MG63 (cell line): ENCODE measurements around the gene FRMPD4. TPM values are rescaled to one million over a fixed set of nuclear protein-coding genes. Genes with fewer than 3 reads are reported as not detected.
A peak's percentile ranks its signal among the peaks of the same experiment; 100 is the strongest.

Experiments
- DNase-seq: peaks from one replicate; pipeline ENCODE4 v3.0.0-alpha.2; 2020
- H3K27me3 ChIP-seq: fragments of 250-450 bp; sonication (Bioruptor Pico); 2 replicates; pipeline ENCODE4 v1.5.1; 2020; ENCODE audit warnings: mild to moderate bottlenecking, moderate library complexity
- H3K36me3 ChIP-seq: fragments of 250-450 bp; sonication (Bioruptor Pico); 2 replicates; pipeline ENCODE4 v1.5.1; 2020; ENCODE audit warnings: mild to moderate bottlenecking, moderate library complexity
- H3K4me3 ChIP-seq: fragments of 250-450 bp; sonication (Bioruptor Pico); 2 replicates; pipeline ENCODE4 v1.5.1; 2020; ENCODE audit warnings: mild to moderate bottlenecking, moderate library complexity
- H3K9me3 ChIP-seq: fragments of 250-450 bp; sonication (Bioruptor Pico); 2 replicates; pipeline ENCODE4 v1.5.1; 2020; ENCODE audit warnings: mild to moderate bottlenecking, moderate library complexity
- total RNA-seq: library from RNA; depleted of rRNA; stranded (reverse); fragments of >200 nt; shearing (Covaris generic); gene quantifications from 2 replicates; pipeline ENCODE4 v1.2.3, GENCODE V29; 2014; ENCODE audit warnings: low replicate concordance

The FRMPD4 gene
- total RNA-seq, 1 experiment from 2014 or later: 0.66 TPM

DNA sequence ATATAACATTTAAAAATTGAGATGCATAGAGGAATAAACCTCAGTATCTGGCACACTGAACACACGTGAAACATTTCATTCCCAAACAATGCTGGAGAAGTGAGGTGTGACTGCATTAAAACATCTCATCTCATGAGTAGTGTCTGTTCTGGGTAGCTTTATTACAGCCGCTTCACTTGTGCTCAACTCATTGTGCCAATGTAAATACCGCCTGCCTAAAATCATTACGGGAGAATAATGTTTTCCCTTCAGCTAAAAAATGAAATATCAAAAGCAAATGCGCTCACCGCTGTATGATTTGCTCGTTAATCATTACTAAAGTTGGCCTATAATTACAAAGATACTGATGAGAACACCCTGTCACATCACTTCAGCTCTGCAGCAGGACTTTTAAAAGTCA is 542.8 kb downstream of the FRMPD4 start:
- H3K36me3 ChIP-seq: no peaks in the 10 kb centered on the region
- H3K4me3 ChIP-seq: no peak overlapping the region
- no peak for DNase-seq
- no peaks in the 10 kb centered on the region for H3K9me3 ChIP-seq
- H3K27me3 ChIP-seq: no peaks in the 10 kb centered on the region

DNA sequence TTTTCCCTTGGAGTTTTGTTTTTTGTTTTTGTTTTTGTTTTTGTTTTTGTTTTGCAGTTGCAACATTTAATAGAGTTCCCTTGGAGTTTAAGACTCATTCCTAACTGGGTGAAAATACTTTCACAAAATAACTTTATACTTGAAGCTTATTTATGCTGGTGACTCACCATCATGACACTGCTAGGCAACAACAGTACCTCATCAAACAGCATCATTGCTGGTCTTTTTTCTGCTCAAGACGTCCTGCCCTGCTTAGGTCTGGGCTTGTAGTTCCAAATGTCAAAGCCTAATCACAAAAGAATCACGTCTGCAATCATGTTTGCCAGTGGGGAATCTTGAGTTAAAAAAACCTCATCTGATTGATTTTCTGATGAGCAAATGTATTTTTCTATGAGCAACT is 547.3 kb downstream of the FRMPD4 start:
- DNase-seq: no peak
- H3K4me3 ChIP-seq: no peak overlapping the region
- no peaks in the 10 kb centered on the region for H3K36me3 ChIP-seq
- no peaks in the 10 kb centered on the region for H3K9me3 ChIP-seq
- no peaks in the 10 kb centered on the region for H3K27me3 ChIP-seq

DNA sequence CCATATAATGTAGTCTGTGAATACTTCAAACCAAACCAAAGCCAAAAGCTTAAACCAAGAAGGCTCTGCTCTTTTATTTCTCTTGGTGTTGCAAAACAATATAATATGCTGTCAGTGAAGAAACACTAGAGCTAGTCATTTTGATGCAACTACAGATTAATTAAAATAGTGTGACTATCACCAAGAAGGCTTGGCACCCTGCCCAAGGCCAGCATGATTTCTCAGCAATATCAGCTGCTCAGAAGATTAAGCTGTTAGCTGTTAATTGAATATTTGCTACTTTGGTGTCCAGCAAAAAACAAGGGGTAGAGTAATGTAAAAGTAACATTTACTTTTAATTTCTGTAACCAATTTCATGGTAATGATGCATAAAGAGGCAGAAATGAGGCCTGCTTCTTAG is 548.1 kb downstream of the FRMPD4 start:
- no peaks in the 10 kb centered on the region for H3K27me3 ChIP-seq
- no peaks in the 10 kb centered on the region for H3K36me3 ChIP-seq
- no peaks in the 10 kb centered on the region for H3K9me3 ChIP-seq

DNA sequence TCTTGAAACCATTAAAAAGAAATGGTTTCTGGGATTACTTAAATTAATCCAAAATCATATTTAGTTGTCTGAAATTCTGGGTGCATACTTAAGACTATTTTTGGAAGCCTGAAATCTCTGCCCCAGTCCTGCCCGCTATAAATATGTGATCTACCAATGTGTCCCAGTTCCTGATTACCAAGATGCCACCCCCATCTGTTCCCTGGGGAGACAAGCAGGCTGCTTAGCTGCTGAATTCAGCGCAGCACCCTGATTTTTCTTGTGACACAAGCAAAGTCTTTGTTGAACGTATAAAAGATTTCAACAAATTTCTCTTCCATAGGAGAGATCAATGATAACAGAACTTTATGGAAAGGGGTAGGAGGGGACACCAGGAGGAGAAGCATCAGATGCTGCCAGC is 552.4 kb downstream of the FRMPD4 start:
- H3K9me3 ChIP-seq: no peaks in the 10 kb centered on the region
- no peaks in the 10 kb centered on the region for H3K27me3 ChIP-seq
- no peak overlapping the region for H3K4me3 ChIP-seq
- DNase-seq: no peak
- no peaks in the 10 kb centered on the region for H3K36me3 ChIP-seq

More for the DNA sequence above, 548.1 kb downstream of the FRMPD4 start:
- DNase-seq: no peak
- H3K4me3 ChIP-seq: no peak overlapping the region

DNA sequence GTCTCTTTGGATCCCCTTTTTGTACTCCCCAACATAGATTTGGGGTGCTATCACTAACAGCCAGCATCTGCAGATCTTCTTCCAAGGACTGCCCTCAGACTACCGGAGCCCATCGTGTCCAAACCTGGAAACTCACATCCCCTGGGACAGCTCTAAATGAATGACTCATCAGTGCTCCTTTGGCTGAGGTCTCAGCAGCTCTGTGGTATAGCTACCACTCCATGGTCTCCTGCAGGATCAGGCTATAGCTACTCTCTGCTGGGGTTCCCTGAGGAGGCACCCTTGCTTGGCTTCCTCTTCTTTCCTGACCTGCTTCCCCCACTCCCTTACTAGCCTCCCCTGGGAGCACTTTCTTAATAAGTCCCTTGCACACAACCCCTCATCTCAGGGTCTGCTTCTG is 555.5 kb downstream of the FRMPD4 start:
- Histone ChIP-seq H3K27me3 (no peaks in the 10 kb centered on the region), H3K9me3 (no peaks in the 10 kb centered on the region), H3K4me3 (no peak overlapping the region), H3K36me3 (no peaks in the 10 kb centered on the region)
- peak; percentile 20 for DNase-seq

DNA sequence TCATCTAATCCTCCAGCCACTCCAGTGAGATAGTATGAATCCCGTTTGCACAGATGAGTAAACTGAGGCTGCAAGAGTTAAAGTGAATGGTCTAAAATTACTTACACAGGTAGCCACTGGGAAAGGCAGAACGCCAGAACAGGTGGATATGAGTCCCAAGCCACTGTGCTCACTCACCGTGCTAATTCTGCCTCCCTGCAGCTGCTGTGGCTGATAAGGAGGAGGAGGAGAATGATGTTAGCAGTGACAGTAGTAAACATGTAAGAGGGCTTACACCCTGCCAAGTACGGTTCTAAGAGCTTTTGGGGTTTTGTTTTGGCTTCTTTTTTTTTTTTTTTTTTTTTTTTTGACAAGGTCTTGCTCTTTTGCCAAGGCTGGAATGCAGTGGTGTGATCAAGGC is 562.5 kb downstream of the FRMPD4 start:
- no peaks in the 10 kb centered on the region for H3K27me3 ChIP-seq
- H3K4me3 ChIP-seq: no peak overlapping the region
- DNase-seq: no peak
- H3K9me3 ChIP-seq: no peaks in the 10 kb centered on the region
- H3K36me3 ChIP-seq: no peaks in the 10 kb centered on the region

DNA sequence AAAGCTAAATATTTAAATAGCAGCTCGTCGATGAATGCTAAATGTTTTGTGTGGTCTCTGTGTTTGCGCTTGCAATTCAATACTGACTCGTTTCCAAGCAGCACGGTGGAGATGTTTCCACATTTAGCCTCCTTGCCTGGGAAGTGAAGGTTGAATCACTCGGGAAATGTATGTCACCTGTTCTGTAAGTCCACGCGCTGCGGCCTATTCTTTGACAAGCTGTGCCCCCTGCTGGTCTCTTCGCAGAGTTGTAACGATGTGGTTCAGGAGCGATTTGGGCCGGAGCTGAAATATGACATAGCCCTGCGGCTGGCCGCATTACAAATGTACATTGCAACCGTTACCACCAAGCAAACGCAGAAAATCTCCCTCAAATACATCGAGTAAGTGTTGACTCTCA is 563.4 kb downstream of the FRMPD4 start:
- H3K9me3 ChIP-seq: no peaks in the 10 kb centered on the region
- no peaks in the 10 kb centered on the region for H3K27me3 ChIP-seq
- DNase-seq: peak; percentile 59
- H3K36me3 ChIP-seq: no peaks in the 10 kb centered on the region
- no peak overlapping the region for H3K4me3 ChIP-seq

DNA sequence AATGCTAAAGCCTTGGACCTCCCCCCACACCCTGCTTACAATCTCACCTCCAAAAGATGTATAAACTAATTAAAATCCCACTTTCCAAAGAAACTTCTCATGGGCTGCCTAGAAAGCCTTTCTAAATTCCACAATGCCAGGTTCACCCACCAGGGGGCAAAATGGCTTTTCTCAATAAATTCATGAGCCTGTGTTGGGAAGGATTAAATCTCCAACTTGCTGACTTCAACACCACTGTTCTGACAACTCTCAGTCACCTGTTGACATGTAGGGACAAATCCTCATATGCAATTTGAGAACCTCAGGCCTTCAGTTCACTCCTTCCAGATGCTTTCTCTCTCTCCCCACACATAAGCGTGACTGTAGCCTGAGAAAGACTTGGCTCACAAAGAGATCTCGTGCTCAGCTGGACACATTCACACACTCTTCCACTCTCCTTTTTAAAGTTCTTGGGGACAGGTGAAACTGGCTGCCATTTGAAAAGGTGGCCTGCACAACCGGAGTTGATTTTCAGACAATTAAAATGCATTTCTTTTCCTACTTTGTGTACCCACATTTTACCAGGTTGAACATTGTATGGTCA is 564.3 kb downstream of the FRMPD4 start:
- no peaks in the 10 kb centered on the region for H3K9me3 ChIP-seq
- no peak overlapping the region for H3K4me3 ChIP-seq
- no peak for DNase-seq
- H3K36me3 ChIP-seq: no peaks in the 10 kb centered on the region
- H3K27me3 ChIP-seq: no peaks in the 10 kb centered on the region

DNA sequence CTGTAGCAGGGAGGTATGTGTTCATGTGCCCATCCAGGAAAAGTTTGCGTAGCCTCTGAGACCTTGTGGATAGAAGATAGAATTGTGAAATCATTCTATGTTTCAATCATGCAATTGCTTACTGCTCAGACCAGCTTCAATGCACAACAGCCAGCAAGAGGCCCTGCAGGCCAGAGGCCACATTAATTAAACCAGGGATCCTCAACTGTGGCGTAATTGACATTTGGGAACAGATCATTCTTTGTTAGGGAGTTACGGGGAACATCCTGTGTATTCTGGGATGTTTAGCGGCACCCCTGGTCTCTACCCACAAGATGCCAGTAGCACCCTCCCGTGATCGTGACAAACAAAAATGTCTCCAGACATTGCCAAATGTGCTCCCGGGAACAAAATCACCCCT is 566.4 kb downstream of the FRMPD4 start:
- Histone ChIP-seq H3K36me3 (no peaks in the 10 kb centered on the region), H3K27me3 (no peaks in the 10 kb centered on the region), H3K4me3 (no peak overlapping the region), H3K9me3 (no peaks in the 10 kb centered on the region)
- DNase-seq: no peak

DNA sequence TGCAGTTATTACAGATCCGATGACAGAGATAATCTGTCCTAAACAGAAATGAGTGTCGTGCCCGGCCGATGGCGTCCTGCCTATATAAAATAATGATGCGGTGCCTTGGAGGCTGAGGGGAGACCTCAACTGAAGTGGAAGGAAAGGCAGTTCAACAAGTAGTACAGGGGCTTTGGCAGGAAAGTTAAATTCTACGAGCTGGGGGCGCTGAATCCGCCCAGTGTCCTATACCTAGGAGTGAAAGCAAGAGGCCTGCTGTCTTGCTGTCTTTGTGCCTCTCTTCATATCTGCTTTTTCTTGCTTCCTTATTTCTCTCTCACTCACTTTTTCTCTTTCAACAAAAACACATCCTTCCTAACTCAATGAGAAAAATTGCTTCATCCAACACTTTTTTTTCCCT is 570.8 kb downstream of the FRMPD4 start:
- Histone ChIP-seq H3K4me3 (no peak overlapping the region), H3K27me3 (no peaks in the 10 kb centered on the region), H3K36me3 (no peaks in the 10 kb centered on the region), H3K9me3 (no peaks in the 10 kb centered on the region)
- no peak for DNase-seq

DNA sequence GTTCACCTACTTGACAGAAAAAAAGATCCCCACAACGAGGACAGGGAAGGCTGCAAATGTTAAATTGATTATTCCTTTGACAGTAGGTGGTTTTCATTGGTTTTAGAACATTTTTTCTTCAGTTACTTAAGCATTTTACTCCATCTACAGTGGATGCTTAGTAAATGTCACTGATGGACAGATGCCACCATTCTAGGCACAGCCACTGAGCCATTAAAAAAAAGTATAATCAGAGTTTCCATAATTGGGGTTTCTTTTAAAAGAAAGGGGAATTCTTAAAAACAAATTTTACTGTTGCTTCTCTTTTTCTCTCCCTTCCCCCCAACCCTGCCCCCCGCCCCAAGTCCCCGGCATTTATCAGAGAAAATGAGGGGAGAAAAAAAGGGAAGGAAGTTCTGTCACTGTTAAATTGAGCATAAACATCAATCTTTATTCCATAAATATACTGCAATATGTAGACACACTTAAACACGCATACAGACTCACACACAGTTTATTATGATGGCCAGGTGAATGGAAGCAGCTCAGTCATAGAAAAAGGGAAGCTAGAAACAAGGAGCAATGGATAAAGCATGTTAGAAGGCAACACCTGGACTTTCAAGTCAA is 573.3 kb downstream of the FRMPD4 start:
- Histone ChIP-seq H3K9me3 (no peaks in the 10 kb centered on the region), H3K27me3 (no peaks in the 10 kb centered on the region), H3K36me3 (no peaks in the 10 kb centered on the region), H3K4me3 (no peak overlapping the region)
- DNase-seq: no peak

DNA sequence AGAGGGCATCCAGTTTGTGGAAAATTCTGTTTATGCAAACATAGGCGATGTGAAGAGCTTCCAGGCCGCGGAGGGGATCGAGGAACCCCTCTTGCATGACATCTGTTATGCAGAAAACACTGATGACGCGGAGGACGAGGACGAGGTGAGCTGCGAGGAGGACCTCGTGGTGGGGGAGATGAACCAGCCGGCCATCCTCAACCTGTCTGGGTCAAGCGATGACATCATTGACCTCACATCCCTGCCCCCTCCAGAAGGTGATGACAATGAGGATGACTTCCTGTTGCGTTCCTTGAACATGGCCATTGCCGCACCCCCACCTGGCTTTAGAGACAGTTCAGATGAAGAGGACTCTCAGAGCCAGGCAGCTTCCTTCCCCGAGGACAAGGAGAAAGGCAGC is 578.3 kb downstream of the FRMPD4 start:
- H3K27me3 ChIP-seq: no peaks in the 10 kb centered on the region

DNA sequence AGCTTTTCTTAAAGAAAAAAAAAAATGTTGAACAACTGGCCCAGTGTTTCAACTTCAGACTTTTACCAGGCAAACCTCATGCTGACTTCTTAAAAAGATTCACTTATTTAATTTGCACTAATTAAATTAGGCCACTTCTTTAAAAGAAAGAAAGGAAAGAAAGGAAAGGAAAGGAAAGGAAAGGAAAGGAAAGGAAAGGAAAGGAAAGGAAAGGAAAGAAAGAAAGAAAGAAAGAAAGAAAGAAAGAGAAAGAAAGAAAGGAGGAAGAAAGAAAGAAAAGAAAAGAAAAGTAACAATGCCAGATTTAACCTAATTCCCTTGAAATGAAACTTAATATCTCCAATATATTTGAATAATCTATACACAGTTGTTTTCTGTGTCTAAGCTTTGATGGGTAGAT is 581.6 kb downstream of the FRMPD4 start:
- Histone ChIP-seq H3K4me3 (no peak overlapping the region), H3K9me3 (no peaks in the 10 kb centered on the region), H3K27me3 (no peaks in the 10 kb centered on the region), H3K36me3 (no peaks in the 10 kb centered on the region)
- no peak for DNase-seq

More for the DNA sequence above, 578.3 kb downstream of the FRMPD4 start:
- DNase-seq: no peak
- H3K36me3 ChIP-seq: no peaks in the 10 kb centered on the region
- no peak overlapping the region for H3K4me3 ChIP-seq
- no peaks in the 10 kb centered on the region for H3K9me3 ChIP-seq

DNA sequence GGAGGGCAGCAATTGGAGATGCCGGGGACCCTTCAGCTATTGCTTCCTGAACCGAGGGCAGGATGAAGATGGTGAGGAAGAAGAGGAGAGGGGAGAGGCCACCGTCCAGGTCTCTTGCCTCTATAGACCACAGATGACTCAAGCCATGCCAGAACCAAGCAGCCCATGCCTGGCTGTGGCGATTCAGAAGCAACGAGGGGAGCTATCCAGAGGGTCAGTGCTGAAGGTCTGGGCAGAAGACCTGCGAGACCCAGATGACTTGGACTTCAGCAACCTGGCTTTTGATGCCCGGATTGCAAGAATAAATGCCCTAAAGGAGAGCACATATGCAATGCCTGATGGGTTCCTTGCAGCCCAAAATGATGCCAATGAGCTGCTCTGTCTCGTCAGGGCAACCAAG is 582.8 kb downstream of the FRMPD4 start:
- Histone ChIP-seq H3K4me3 (no peak overlapping the region), H3K27me3 (no peaks in the 10 kb centered on the region), H3K9me3 (no peaks in the 10 kb centered on the region), H3K36me3 (no peaks in the 10 kb centered on the region)
- DNase-seq: no peak

DNA sequence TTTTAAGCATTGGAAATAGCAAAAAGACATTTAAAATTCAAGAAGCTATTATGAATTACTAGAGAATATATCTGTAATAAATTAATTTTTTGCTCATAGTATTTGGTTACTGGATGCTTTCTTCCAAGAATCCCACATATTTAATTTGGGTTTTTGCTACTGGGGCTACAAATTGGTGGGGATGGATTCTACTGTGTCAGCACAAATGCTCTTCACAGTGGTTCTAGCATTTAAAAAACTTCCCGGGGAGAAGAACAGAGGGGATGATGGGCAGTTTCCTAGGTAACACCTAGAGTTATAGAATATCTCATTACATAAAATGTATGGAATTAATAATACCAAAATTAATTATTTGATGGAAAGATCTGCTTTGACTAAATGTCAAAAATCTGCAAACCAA is 584.0 kb downstream of the FRMPD4 start:
- Histone ChIP-seq H3K27me3 (no peaks in the 10 kb centered on the region), H3K9me3 (no peaks in the 10 kb centered on the region), H3K36me3 (no peaks in the 10 kb centered on the region), H3K4me3 (no peak overlapping the region)
- DNase-seq: no peak

DNA sequence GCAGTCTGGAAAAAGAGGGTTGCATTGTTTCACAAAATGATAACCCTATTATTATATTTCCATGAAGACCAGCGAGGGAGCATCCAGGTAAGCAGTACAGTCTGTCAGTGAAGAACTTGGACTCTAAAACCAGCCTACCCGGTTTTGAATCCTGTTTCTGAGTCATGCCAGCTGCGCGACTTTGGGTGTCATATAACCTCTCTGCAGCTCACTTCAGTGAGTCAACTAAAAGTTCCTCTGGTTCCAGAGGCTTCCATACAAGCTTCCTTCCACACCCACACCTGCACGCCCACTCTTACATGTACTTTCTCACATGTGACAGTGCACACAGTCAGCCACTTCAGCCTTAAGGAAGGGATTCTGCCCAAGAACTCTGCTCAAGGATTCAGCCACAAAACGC is 603.1 kb downstream of the FRMPD4 start:
- DNase-seq: no peak
- H3K27me3 ChIP-seq: no peaks in the 10 kb centered on the region

DNA sequence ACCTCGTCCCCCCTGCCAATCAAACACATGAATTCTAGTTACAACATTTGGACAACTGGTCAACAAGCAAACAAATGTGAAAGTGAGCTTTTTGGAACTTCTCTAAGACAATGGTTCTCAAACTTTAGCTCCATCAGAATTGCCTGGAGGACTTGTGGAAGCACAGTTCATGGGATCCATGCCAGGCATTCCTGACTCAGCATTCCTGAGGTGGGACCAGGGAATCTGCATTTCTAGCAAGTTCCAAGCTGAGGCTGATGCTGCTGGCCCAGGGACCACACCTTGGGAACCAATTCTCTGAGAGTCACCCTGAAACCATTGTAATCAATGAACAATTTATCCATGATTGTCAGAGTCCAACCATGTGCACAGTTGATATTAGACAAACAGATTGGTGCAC is 609.2 kb downstream of the FRMPD4 start:
- no peaks in the 10 kb centered on the region for H3K9me3 ChIP-seq
- H3K27me3 ChIP-seq: no peaks in the 10 kb centered on the region
- H3K4me3 ChIP-seq: no peak overlapping the region
- no peak for DNase-seq
- no peaks in the 10 kb centered on the region for H3K36me3 ChIP-seq

More for the DNA sequence above, 603.1 kb downstream of the FRMPD4 start:
- no peak overlapping the region for H3K4me3 ChIP-seq
- H3K36me3 ChIP-seq: no peaks in the 10 kb centered on the region
- H3K9me3 ChIP-seq: no peaks in the 10 kb centered on the region

DNA sequence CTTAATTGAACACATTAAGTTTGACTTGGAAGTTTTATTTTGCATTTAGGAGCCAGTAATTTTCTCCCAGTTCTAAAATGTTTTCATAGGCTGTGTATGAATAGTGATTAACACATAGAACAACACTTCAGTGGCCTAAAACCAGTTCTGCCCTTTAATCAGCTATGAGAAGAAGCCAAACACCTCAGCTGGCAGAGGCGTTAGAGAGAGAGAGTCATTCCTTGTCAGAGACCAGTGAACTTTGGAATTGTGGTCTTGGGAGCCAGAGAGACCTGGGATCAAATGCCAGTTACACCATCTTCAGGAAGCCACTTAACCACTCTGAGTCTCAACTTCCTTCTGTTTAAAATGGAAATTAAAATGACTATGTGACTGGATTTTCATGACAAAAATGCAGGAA is 613.6 kb downstream of the FRMPD4 start:
- no peaks in the 10 kb centered on the region for H3K36me3 ChIP-seq
- no peaks in the 10 kb centered on the region for H3K9me3 ChIP-seq
- no peak for DNase-seq
- H3K27me3 ChIP-seq: no peaks in the 10 kb centered on the region
- H3K4me3 ChIP-seq: no peak overlapping the region
